Naive B cell (primary cell): ENCODE results near the gene ARHGAP22. TPM values are rescaled to one million over a fixed set of nuclear protein-coding genes. Genes with fewer than 3 reads are reported as not detected.

Experiments
- ATAC-seq, 2 donors: fragments of 150-1000 bp; cut with Tn5 transposase; 2 replicates each; pipeline ENCODE4 v1.10.0; 2021; ENCODE audit warnings: low read depth in 2 of 2, mild to moderate bottlenecking in 2 of 2, moderate library complexity in 2 of 2
- DNase-seq: peaks from one replicate; pipeline ENCODE4 v3.0.0; 2022
- H3K27ac Mint-ChIP-seq, 6 donors: one replicate each; pipeline ENCODE4 v1.8.0; 2020 to 2022; ENCODE audit warnings: mild to moderate bottlenecking in 6 of 6, mixed read lengths in 6 of 6, moderate library complexity in 5 of 6, inconsistent platforms in 2 of 6
- H3K27me3 Mint-ChIP-seq, 3 donors: one replicate each; pipeline ENCODE4 v1.8.0; 2021 to 2022; ENCODE audit warnings: mixed read lengths in 3 of 3, mild to moderate bottlenecking in 1 of 3
- H3K36me3 Mint-ChIP-seq, 2 donors: one replicate each; pipeline ENCODE4 v1.8.0; 2020 to 2022; ENCODE audit warnings: mixed read lengths in 2 of 2, inconsistent platforms in 1 of 2, mild to moderate bottlenecking in 1 of 2
- H3K4me1 Mint-ChIP-seq, 3 donors: one replicate each; pipeline ENCODE4 v1.8.0; 2020 to 2022; ENCODE audit warnings: mixed read lengths in 3 of 3, inconsistent platforms in 1 of 3, mild to moderate bottlenecking in 1 of 3, moderate library complexity in 1 of 3
- H3K4me3 Mint-ChIP-seq, 8 donors: one replicate each; pipeline ENCODE4 v1.8.0; 2020 to 2022; ENCODE audit warnings: mild to moderate bottlenecking in 8 of 8, mixed read lengths in 8 of 8, moderate library complexity in 8 of 8, inconsistent platforms in 2 of 8
- H3K9me3 Mint-ChIP-seq, 7 donors: one replicate each; pipeline ENCODE4 v1.8.0; 2020 to 2022; ENCODE audit warnings: mixed read lengths in 7 of 7, mild to moderate bottlenecking in 5 of 7, inconsistent platforms in 2 of 7, moderate library complexity in 1 of 7
- polyA plus RNA-seq, 6 donors: library from polyadenylated mRNA; unstranded; fragments of 300-500 nt; fragmentation: Illumina TruSeq; gene quantifications; one replicate each; pipeline ENCODE4 v1.2.3, GENCODE V29; 2021; ENCODE audit warnings: low read depth in 6 of 6

ARHGAP22 gene
- polyA plus RNA-seq, 6 donors from 2014 or later, result 2.8 to 9.2 (median 5.8) TPM

DNA sequence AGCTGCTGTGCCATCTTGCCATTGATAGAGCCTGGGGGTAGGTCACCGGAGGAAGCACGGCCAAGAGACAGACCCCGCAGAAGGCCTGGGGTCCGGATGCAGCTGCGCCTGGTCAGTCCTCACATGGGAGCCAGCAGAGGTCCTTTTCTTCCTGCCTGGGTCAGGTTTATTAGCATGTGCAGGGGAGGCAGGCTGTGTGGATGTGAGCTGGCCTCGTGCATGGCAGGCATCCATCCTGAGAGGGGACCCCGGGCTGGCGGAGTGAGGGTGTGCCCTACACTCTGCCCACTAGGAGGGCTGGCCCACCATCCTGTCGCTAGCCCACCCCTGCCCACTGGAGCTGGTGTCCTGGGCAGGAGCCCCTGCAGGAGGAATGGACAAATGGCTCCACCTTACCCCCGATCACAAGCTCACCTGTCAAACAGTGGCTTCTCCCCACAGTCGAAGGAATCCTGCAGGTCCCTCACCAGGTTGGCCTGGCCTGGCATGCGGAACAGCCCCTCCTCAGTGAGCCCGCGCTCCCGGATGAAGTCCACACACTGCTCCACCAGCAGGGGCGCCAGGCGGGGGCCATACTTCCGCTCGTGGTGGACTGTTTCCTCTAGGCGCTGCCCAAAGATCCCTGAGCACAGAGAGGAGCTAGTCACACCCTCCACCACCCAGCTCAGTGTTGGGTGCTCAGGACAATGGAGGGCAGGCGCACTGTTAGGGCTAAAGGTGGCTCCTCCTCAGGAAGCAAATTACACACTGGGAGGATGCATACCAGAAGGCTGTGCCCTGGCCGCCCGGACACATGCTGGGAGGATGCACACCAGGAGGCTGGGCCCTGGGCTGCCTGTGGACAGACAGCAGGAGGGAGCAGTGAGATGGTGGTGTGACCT is 145.4 kb downstream of the ARHGAP22 start:
- peaks cover 12 to 17% (median 16%) of the 10 kb centered on the region in 3 donors for H3K4me1 Mint-ChIP-seq

GRCh38 chr10:48458662-48459048 is 146.2 kb downstream of the ARHGAP22 start:
- ATAC-seq (no peak), DNase-seq (no peak)
- H3K27me3 Mint-ChIP-seq, result peaks cover 0 to 6% (median 0%) of the 10 kb centered on the region in 3 donors
- H3K4me3 Mint-ChIP-seq, result no peak overlapping the region
- H3K9me3 Mint-ChIP-seq, result no peaks in the 10 kb centered on the region
- no peaks in the 10 kb centered on the region for H3K36me3 Mint-ChIP-seq
- peaks cover 11 to 16% (median 12%) of the 10 kb centered on the region in 3 donors for H3K4me1 Mint-ChIP-seq
- H3K27ac Mint-ChIP-seq, result no peak overlapping the region

More for the DNA sequence above, 145.4 kb downstream of the ARHGAP22 start:
- DNase-seq (no peak), ATAC-seq (no peak)
- no peak overlapping the region for H3K27ac Mint-ChIP-seq
- H3K36me3 Mint-ChIP-seq, result no peaks in the 10 kb centered on the region
- H3K27me3 Mint-ChIP-seq, result peaks cover 0 to 6% (median 0%) of the 10 kb centered on the region in 3 donors
- no peak overlapping the region for H3K4me3 Mint-ChIP-seq
- H3K9me3 Mint-ChIP-seq, result no peaks in the 10 kb centered on the region

- Mint-ChIP-seq H3K27me3 (peaks cover 0 to 6% (median 0%) of the 10 kb centered on the region in 3 donors), H3K36me3 (no peaks in the 10 kb centered on the region), H3K27ac (no peak overlapping the region), H3K4me1 (peaks cover 11 to 16% (median 12%) of the 10 kb centered on the region in 3 donors), H3K4me3 (no peak overlapping the region), H3K9me3 (no peaks in the 10 kb centered on the region)
- DNase-seq, result no peak
- ATAC-seq, result no peak
Measured at GRCh38 chr10:48457949-48458661, 146.8 kb downstream of the ARHGAP22 start.

DNA sequence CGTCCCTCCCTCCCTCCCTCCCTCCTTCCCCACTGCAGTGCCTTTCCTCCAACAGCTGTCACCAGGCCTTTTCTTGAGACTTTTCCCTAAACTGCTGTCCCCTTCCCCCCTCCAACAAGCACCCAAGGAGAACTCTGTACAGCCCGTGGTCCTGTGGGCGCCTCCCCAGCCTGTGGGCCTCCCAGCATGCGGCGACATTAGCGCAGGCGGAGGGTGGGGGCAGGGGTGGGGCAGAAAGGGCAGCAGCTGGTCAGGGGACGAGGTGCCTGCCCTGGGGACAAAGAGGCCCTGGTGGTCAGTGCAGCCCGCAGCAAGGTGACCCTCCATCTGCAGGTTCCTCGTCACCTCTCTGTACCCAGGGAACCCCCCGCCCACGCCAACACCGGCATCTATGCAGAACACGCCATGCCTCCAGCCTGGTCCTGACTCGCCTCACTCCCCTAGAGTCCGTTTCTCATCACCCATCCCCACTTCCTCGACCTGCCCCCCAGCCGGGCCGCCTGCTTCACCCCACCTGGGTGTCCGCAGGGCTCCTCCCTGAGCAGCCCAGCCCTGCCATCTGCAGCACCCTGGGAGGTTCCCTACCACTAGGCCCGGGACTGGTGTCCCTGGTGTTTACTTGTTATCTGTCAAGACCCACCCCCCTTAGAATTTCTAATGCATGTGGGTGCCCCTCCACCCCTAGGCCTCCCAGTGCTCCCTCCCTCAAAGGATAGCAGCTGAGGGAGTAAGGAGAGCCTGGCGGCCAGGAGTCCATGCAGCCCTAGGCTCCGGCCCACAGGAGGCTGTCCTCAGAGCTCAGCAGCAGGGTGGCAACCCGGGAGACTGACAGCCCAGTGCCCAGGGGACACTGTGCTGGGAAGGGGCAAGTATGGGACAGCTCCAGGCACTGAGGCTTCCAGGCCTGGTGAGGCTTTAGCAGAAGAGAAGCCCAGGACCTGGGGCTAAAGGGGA is 147.8 kb downstream of the ARHGAP22 start:
- Mint-ChIP-seq H3K4me1 (peaks cover 11 to 16% (median 12%) of the 10 kb centered on the region in 3 donors), H3K4me3 (peak overlapping the region in 4 of 8 donors; percentile 25 to 73 (median 37)), H3K27me3 (peaks cover 0 to 6% (median 0%) of the 10 kb centered on the region in 3 donors), H3K27ac (peak overlapping the region in 2 of 6 donors; percentile 87 to 88), H3K36me3 (no peaks in the 10 kb centered on the region), H3K9me3 (no peaks in the 10 kb centered on the region)
- no peak for DNase-seq
- peak in 1 of 2 donors; percentile 29 for ATAC-seq

DNA sequence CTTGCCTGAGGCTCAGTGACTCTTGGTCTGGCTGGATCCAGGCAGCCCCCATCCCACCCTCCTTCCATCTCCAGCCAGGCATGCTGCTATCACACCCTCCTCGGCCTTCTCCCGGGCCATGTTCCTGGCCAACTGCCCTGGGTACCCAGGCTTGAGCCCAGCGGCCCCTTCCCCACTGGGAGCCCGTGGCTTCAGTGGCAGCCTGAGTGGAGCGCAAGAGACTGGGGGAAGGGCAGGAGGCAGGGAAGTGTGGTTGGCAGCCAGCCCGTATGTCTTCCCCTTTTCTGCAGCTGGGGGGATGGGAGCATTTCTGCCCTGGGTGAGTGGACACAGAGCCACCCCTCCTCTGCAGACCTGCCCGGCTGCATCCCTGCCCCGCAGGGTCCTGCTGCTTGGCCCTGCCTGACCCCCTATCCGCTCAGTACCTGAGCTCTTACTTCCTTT is 148.5 kb downstream of the ARHGAP22 start:
- no peaks in the 10 kb centered on the region for H3K9me3 Mint-ChIP-seq
- H3K36me3 Mint-ChIP-seq, result no peaks in the 10 kb centered on the region
- ATAC-seq, result peak; percentile 68 to 86
- DNase-seq, result peak; percentile 10
- peaks cover 11 to 16% (median 12%) of the 10 kb centered on the region in 3 donors for H3K4me1 Mint-ChIP-seq
- peaks cover 0 to 6% (median 0%) of the 10 kb centered on the region in 3 donors for H3K27me3 Mint-ChIP-seq
- peak overlapping the region in 4 of 8 donors; percentile 25 to 73 (median 62) for H3K4me3 Mint-ChIP-seq
- H3K27ac Mint-ChIP-seq, result no peak overlapping the region

GRCh38 chr10:48455392-48456151 is 149.3 kb downstream of the ARHGAP22 start:
- Mint-ChIP-seq H3K9me3 (no peaks in the 10 kb centered on the region), H3K27ac (no peak overlapping the region), H3K4me3 (peak overlapping the region in 1 of 8 donors; percentile 33), H3K27me3 (peaks cover 0 to 6% (median 0%) of the 10 kb centered on the region in 3 donors), H3K4me1 (peaks cover 11 to 16% (median 12%) of the 10 kb centered on the region in 3 donors), H3K36me3 (no peaks in the 10 kb centered on the region)
- ATAC-seq, result no peak
- no peak for DNase-seq

DNA sequence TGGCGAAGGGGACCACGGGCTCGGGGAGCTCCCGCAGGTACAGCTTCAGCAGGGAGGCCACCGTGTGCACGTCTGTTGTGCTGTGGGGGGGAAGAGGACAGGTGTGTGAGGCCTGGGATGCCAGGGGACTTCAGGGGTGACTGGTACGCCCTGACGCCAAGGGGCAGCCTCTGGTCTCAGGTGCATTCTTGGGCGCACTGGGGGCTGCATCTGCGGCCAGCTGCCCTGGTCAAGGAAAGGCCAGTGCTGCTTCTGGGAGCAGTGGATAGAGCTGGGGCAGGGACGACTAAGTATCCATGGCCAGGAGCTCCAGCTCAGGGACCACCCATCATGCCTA is 149.8 kb downstream of the ARHGAP22 start:
- peaks cover 11 to 16% (median 12%) of the 10 kb centered on the region in 3 donors for H3K4me1 Mint-ChIP-seq
- ATAC-seq (no peak), DNase-seq (no peak)
- H3K4me3 Mint-ChIP-seq, result no peak overlapping the region
- H3K27ac Mint-ChIP-seq, result no peak overlapping the region
- H3K36me3 Mint-ChIP-seq, result no peaks in the 10 kb centered on the region
- no peaks in the 10 kb centered on the region for H3K9me3 Mint-ChIP-seq
- peaks cover 0 to 6% (median 0%) of the 10 kb centered on the region in 3 donors for H3K27me3 Mint-ChIP-seq

GRCh38 chr10:48454302-48455054 is 150.4 kb downstream of the ARHGAP22 start:
- Mint-ChIP-seq H3K4me3 (no peak overlapping the region), H3K27ac (no peak overlapping the region), H3K9me3 (no peaks in the 10 kb centered on the region), H3K27me3 (peaks cover 0 to 6% (median 0%) of the 10 kb centered on the region in 3 donors), H3K36me3 (no peaks in the 10 kb centered on the region), H3K4me1 (peaks cover 11 to 16% (median 12%) of the 10 kb centered on the region in 3 donors)
- no peak for ATAC-seq
- DNase-seq, result no peak

- peak overlapping the region in 1 of 8 donors; percentile 12 for H3K4me3 Mint-ChIP-seq
- H3K27ac Mint-ChIP-seq, result no peak overlapping the region
- DNase-seq (no peak), ATAC-seq (no peak)
- no peaks in the 10 kb centered on the region for H3K36me3 Mint-ChIP-seq
- H3K27me3 Mint-ChIP-seq, result peaks cover 0 to 6% (median 0%) of the 10 kb centered on the region in 3 donors
- H3K9me3 Mint-ChIP-seq, result no peaks in the 10 kb centered on the region
- H3K4me1 Mint-ChIP-seq, result peaks cover 11 to 16% (median 12%) of the 10 kb centered on the region in 3 donors
Measured at GRCh38 chr10:48453451-48454301, 151.2 kb downstream of the ARHGAP22 start.

DNA sequence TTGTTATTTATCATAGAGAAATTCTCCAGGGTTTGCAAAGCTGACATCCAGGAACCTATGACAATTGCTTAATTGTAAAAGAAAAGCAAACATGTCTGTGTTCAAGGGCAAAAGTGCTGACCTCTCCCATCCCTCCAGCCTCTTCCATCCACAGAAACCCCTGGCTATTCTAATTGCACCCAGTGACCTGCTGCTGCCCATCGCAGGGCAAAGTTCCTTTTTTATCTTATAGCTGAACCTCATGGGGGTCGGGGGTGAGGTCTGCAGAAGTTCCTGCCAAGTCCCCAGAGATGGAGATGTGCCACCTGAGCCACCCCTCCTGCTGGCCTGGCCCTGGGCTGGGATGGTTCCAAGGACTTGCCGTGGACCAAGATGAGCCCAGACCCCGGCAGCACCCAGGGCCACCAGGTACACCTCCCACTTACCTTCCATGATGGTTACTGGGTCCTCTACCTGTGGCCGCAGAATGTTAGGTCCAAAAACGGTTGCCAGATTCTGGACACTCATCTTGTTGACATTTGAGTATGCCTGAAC is 151.9 kb downstream of the ARHGAP22 start:
- DNase-seq (no peak), ATAC-seq (no peak)
- H3K4me3 Mint-ChIP-seq, result no peak overlapping the region
- peaks cover 11 to 16% (median 12%) of the 10 kb centered on the region in 3 donors for H3K4me1 Mint-ChIP-seq
- peaks cover 0 to 6% (median 0%) of the 10 kb centered on the region in 3 donors for H3K27me3 Mint-ChIP-seq
- no peak overlapping the region for H3K27ac Mint-ChIP-seq
- no peaks in the 10 kb centered on the region for H3K9me3 Mint-ChIP-seq
- no peaks in the 10 kb centered on the region for H3K36me3 Mint-ChIP-seq
